ENCODE measurements around the gene SLC30A10.
A peak's percentile ranks its signal among the peaks of the same experiment; 100 is the strongest.
"Not testable (repeated sequence)": the region's sequence is repeated elsewhere in the genome, so short reads cannot be mapped to it uniquely, and the experiment has no call there.

The SLC30A10 gene

GRCh38 chr1:219882755-219883154, 45.6 kb downstream of the SLC30A10 start:
- Histone ChIP-seq H3K9me3 (ENCODE audit: severe bottlenecking) (no peaks in the 10 kb centered on the region), H3K27ac (no peak overlapping the region), H3K27me3 (ENCODE audit: insufficient read depth, low read depth, severe bottlenecking) (no peaks in the 10 kb centered on the region), H3K4me3 (ENCODE audit: low read depth, low read length) (no peak overlapping the region), H3K36me3 (no peaks in the 10 kb centered on the region)
- DNase-seq = no peak
- TF ChIP-seq CTCF (IDR thresholded peaks at IDR 0.05; ENCODE audit: low read depth, low read length) = no peak

GRCh38 chr1:219882096-219882495, 46.3 kb downstream of the SLC30A10 start:
- TF ChIP-seq CTCF (IDR thresholded peaks at IDR 0.05; ENCODE audit: low read depth, low read length) = no peak
- no peak overlapping the region for H3K27ac ChIP-seq
- no peak overlapping the region for H3K4me3 ChIP-seq (ENCODE audit: low read depth, low read length)
- no peak for DNase-seq
- no peaks in the 10 kb centered on the region for H3K36me3 ChIP-seq
- H3K27me3 ChIP-seq (ENCODE audit: insufficient read depth, low read depth, severe bottlenecking) = no peaks in the 10 kb centered on the region
- H3K9me3 ChIP-seq (ENCODE audit: severe bottlenecking) = no peaks in the 10 kb centered on the region

- Histone ChIP-seq H3K4me3 (ENCODE audit: low read depth, low read length) (no peak overlapping the region), H3K27me3 (ENCODE audit: insufficient read depth, low read depth, severe bottlenecking) (no peaks in the 10 kb centered on the region), H3K27ac (no peak overlapping the region), H3K36me3 (no peaks in the 10 kb centered on the region), H3K9me3 (ENCODE audit: severe bottlenecking) (no peaks in the 10 kb centered on the region)
- TF ChIP-seq CTCF (IDR thresholded peaks at IDR 0.05; ENCODE audit: low read depth, low read length) = no peak
- no peak for DNase-seq
Measured at GRCh38 chr1:219880765-219881457, 47.4 kb downstream of the SLC30A10 start.

GRCh38 chr1:219876798-219877209, 51.6 kb downstream of the SLC30A10 start:
- DNase-seq = peak; percentile 36
- no peak overlapping the region for H3K27ac ChIP-seq
- no peaks in the 10 kb centered on the region for H3K9me3 ChIP-seq (ENCODE audit: severe bottlenecking)
- H3K36me3 ChIP-seq = no peaks in the 10 kb centered on the region
- H3K27me3 ChIP-seq (ENCODE audit: insufficient read depth, low read depth, severe bottlenecking) = no peaks in the 10 kb centered on the region
- H3K4me3 ChIP-seq (ENCODE audit: low read depth, low read length) = no peak overlapping the region
- TF ChIP-seq CTCF (IDR thresholded peaks at IDR 0.05; ENCODE audit: low read depth, low read length) = peak; percentile 48; the same call in 1 of the 2 replicates

- H3K27me3 ChIP-seq (ENCODE audit: insufficient read depth, low read depth, severe bottlenecking) = no peaks in the 10 kb centered on the region
- no peak for TF ChIP-seq CTCF (IDR thresholded peaks at IDR 0.05; ENCODE audit: low read depth, low read length)
- no peaks in the 10 kb centered on the region for H3K36me3 ChIP-seq
- no peak for DNase-seq
- no peak overlapping the region for H3K27ac ChIP-seq
- no peak overlapping the region for H3K4me3 ChIP-seq (ENCODE audit: low read depth, low read length)
- no peaks in the 10 kb centered on the region for H3K9me3 ChIP-seq (ENCODE audit: severe bottlenecking)
Measured at GRCh38 chr1:219875860-219876259, 52.5 kb downstream of the SLC30A10 start.

- not testable (repeated sequence) for DNase-seq; H3K27me3 ChIP-seq (ENCODE audit: insufficient read depth, low read depth, severe bottlenecking); H3K9me3 ChIP-seq (ENCODE audit: severe bottlenecking); H3K4me3 ChIP-seq (ENCODE audit: low read depth, low read length); H3K36me3 ChIP-seq
- peak overlapping the region; percentile 32 for H3K27ac ChIP-seq
Measured at GRCh38 chr1:219872538-219872937, 55.8 kb downstream of the SLC30A10 start.
